ENCODE measurements around the gene KCTD15.
A peak's percentile ranks its signal among the peaks of the same experiment; 100 is the strongest.

KCTD15 gene, protein sequence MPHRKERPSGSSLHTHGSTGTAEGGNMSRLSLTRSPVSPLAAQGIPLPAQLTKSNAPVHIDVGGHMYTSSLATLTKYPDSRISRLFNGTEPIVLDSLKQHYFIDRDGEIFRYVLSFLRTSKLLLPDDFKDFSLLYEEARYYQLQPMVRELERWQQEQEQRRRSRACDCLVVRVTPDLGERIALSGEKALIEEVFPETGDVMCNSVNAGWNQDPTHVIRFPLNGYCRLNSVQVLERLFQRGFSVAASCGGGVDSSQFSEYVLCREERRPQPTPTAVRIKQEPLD

DNA sequence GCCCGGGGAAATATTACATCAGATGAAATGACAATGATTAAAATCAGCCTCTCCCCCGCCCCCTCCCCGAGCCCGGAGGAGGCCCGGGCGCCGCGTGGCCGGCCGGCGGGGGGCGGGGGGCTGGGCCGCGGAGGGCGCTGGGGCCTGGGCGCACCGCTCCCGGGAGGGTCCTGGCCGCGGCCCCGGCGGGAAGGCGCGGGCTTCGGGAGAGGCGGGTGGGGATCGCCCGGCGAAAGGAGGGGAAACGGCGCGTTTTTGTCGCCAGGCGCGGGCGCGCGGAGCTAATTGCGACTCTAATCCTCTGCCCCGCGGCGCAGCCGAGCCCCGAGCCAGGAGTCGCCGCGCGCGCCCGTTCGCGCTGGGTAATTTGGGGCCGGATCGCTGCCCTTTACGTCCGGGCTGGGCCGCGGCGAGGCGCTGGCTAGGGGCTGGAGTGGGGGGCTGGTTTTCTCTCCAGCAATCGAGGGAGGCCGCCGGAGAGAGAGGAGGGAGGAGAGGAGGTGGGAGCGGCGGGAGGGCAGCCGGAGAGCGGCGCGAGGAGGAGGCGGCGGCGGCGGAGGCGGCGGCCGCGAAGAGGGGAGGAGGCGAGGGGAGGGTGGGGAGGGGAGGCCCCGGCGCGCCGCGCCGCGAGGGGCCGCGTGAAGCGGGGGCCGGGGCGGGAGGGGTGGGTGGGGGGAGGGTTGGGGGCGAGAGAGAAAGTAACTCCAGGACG, at the start of gene KCTD15:
Gene KCTD15 (plus strand): TSS at position 707 of the 712 bp plus-strand sequence. CDS start 3,585 bp downstream, outside the sequence.
- no peak for DNase-seq

GRCh38 chr19:33747273-33747672, 49.4 kb upstream of the KCTD15 start:
- DNase-seq = no peak

DNA sequence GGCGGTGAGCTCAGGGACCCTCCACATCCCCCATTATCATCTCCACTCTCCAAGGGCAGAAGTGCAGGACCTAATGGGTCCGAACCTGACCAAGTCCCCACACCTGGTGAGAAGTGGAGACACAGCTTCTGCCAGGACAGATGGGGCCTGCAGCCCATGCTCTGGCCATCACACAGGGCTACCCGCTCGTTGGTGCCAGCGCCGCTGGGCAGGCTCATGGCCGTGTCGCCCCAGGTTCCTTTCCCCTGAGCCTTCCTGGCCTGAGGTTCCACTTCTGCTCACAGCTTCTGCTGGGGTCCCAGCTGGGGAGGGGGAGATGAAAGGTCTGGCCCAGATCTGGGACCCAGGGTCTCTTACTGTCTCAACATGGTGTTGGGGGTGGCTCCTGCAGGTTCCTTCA, 48.4 kb upstream of the KCTD15 start:
- no peak for DNase-seq

- no peak for DNase-seq
These were observed 47.7 kb upstream of the KCTD15 start for GRCh38 chr19:33749016-33749415.

DNA sequence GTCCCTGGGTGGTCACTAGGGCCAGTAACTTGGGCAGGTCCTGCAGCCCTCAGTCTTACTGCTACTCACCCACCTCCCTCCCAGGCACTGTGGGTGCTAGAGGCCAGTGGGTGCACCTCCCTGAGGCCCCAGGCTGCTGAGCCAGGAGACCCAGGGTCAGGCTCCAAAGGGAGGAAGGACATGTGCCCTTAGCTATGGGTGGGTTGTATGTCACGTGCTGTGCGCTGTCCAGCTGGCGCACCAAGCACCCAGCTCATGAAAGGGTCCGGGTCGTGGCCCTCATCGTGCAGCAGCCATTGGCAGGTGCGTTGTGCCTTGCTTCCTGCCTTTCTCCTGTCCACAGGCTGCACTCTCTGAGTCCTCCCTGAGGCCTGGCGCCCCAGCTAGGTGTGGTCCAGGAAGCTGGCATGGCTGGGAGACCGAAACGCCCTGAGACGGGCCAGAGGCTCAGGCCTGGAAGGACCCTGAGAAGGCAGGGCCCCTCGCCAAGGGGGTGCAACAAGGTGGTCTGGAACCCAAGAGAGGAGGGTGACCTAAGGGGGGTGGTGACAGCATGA, 47.0 kb upstream of the KCTD15 start:
- no peak for DNase-seq

DNA sequence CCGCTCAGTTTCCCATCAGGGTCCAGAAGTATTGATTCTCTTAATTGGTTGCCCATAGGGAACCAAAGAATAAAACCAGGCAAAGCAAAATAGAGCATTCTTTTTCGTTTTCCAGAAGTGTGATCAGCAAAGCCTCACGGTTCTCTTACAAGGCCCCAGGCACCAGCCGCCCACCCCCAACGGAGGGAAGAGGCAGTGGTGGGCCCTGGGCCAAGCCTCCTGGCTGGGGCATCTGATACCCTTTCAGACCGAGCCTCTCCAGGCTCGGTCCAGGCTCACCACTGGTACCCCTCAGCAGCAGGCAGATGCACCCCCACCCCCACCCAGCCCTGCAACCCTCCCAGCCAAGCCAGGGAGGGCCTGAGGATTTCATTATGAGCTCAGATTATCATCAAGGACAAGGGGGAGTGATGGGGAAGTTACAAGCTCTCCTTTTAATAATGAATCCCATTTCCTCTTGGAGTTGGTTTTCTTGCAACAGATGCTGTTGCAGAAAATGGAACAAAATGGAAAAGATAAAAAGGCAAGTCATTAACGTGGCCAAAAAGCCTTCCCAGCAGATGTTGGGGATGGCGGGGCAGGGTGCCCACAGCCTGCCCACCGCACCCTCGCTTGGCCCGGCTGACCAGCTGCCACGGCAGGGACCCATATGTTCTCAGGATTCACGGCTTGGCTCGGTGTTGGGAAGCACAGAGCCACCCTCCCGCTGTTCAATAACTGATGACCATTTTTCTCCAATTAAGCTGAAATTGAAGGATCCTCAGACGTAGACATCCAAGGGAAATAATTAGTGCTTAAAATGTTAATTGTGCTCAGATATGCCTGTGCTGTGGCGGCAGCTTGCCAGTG, 45.9 kb upstream of the KCTD15 start:
- DNase-seq = no peak

DNA sequence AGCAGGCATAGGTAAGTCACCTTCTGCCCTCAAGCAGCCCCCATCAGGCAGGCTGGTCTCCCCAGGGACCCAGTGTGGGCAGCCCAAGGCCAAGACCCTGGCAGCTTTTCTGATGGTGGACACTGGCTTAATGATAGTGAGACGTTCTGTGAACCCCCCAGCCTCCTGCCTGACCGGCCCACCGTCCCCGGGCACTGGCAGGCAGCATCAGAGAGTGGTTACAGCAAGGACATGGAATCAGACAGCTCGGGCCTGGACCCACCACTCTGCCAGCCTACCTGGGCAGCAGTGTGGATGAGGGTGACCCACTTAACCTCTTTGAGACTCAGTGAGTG, 45.3 kb upstream of the KCTD15 start:
- no peak for DNase-seq

- no peak for DNase-seq
These were observed 44.5 kb upstream of the KCTD15 start for GRCh38 chr19:33752018-33752800.

GRCh38 chr19:33752945-33753344, 43.7 kb upstream of the KCTD15 start:
- no peak for DNase-seq

DNA sequence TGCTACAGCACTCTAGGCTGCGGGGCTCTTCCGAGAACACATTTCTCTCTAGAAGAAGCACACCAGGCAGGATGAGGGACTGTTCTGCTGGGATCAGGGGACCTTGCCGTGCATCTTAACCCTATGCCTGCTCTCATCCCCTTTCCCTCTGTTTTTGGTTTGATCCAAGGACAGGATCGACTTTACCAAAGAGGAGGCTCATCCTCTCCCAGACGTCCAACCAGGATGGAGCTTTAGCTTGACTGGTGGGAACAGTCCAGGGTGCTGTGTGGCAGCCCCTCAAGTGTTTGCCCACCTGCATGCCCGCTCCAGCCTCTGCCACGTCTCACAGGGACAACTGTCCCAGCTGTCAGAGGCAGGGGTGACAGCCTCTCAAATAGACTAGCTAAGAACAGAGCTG, 42.3 kb upstream of the KCTD15 start:
- DNase-seq = no peak

- no peak for DNase-seq
These were observed 41.3 kb upstream of the KCTD15 start for GRCh38 chr19:33755099-33756035.

DNA sequence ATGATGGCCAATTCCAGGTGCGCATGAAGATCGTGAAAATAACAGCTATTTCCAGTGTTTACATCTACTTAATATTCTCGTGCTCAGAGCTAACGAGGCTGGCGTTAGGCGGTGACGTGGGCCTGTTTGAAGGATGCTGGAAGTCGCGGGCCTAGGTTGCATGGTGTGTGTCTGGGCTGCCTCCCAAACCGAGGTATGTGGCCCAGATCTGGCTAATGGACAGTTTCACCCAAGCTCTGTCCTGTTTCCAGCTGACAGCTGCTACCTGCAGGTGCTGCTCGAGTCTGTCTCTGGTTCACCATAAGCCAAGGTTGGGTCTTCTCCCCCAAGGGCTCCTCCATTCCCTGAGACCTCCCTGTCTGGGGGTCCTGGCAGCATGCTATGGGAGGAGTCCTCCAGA, 40.5 kb upstream of the KCTD15 start:
- DNase-seq = no peak

DNA sequence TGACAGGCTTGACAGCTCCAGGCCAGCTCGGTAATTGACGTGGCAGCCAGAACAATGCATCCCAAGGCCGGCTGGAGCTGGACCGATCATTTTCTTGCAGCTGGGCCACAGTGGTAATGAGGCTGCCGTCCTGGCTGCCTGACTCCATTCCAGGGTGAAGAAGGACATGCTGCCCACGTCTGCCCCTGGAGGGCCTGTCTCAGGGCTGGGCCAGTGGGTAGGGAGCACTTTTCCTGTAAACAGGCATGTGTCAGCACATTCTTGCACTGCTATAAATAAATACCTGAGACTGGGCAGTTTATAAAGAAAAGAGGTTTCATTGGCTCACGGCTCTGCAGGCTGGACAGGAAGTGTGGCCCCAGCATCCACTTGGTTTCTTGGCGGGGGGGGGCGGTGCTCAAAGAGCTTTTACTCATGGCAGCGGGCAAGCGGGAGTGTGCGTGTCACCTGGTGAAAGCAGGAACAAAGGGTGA, 38.1 kb upstream of the KCTD15 start:
- no peak for DNase-seq

GRCh38 chr19:33759356-33759755, 37.3 kb upstream of the KCTD15 start:
- DNase-seq = no peak

GRCh38 chr19:33763633-33764371, 32.9 kb upstream of the KCTD15 start:
- DNase-seq = no peak

DNA sequence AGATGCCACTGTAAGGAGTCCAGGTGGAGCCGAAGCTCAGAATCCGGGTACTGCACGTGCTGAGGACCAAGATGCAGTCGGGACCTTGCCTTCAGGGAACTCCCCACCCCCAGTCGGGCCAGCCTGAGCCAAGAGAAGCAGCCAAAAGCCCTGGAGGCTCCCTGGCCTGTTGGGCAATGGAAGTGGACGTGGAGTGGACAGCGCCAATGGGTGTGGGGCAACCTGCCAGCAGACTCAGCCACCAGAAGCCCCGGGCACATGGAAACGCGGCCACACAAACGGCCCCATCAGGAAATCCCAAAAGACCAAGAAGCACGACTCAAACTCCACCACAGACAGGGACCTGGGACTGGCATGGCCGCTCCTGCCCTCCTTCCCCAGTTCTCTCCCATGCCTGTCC, 30.0 kb upstream of the KCTD15 start:
- DNase-seq = no peak

- DNase-seq = no peak
These were observed 28.7 kb upstream of the KCTD15 start for GRCh38 chr19:33767898-33768413.

- DNase-seq = no peak
These were observed 27.5 kb upstream of the KCTD15 start for GRCh38 chr19:33769208-33769607.

- no peak for DNase-seq
These were observed 26.6 kb upstream of the KCTD15 start for GRCh38 chr19:33770107-33770506.

DNA sequence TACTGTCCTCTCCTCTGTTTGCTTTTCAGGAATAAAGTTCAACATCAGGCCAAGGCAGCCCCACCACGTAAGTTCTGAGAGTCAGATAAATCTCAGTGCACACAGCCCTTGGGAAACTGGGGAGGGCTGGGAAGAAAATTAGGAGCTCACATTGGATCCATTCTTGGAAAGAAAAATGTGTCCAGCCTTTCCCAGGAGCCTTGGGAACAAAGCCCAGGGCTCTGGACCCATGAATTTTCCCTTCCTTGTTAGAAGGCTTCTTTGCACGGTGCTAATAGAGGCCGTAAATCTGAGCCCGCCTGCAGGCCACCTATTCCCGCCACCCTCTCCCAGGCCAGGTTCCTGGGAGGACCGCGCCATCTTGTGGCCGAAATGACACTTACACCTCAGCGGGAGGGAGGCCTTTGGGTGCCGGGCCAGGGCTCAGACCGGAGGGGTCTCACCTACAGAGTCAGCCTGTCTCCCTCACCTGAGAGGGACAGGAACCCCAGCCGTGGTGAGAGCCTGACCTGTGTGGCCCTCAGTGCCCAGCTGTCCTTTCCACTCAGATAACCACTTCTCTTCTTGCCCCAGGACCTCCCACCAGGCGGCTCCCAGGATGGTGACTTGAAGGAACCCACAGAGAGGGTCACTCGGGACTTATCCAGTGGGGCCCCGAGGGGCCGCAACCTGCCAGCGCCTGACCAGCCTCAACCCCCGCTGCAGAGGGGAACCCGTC, 25.1 kb upstream of the KCTD15 start:
- DNase-seq = peak; percentile 47

All from SHP77 treated with DMSO at 0.1 percent for 48 hours (cell line).